GM19023 (cell line): ENCODE data around the gene ADM2.

Source experiments
- ATAC-seq: cut with Tn5 transposase; IDR thresholded peaks from one replicate; pipeline ENCODE4 v1.9.1; 2021; ENCODE audit warnings: mild to moderate bottlenecking, moderate library complexity; ENCODE audit not compliant: unreplicated experiment

The ADM2 gene

DNA sequence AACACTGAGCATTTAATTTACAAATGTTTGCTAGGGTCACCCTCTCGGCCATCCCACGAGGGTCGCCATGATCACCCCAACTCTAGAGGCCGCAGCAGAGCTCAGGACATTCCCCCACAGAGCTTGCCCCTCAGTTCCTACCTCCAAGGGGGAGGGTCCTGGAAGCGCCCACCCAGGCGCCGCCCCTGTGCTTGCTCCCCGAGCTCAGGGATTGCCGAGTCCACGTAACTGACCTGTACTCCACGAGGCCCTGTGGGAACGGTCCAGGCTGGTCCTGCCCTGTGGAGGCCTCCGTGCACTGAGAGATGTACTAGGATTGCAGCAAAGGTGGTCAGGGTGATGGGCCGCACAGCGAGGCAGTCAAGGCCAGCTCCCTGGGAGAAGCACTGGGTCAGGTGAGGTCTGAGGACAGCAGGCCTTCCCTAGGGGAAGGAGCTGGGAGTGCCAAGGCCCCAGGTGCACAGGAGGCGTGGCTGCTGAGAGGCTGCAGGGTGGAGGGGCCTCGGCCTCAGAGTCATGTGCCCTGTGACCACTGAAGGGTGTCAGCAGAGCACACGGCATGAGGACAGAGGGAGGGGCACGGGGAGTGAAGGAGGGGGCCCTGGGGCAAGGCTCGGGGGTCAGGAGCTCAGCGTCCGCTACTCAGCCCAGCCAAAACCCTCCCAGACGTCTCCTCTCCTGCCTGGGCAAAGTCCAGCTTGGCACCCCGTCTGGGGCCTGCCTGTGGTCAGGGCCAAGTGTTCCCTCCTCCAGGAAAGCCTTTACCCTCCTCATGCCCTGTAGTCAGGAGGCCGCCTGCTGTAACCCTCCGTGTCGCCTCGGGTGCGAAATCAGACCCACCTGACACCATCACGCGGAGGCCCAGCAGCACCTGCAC lies 2.9 kb downstream of the ADM2 start:
- ATAC-seq = no peak

DNA sequence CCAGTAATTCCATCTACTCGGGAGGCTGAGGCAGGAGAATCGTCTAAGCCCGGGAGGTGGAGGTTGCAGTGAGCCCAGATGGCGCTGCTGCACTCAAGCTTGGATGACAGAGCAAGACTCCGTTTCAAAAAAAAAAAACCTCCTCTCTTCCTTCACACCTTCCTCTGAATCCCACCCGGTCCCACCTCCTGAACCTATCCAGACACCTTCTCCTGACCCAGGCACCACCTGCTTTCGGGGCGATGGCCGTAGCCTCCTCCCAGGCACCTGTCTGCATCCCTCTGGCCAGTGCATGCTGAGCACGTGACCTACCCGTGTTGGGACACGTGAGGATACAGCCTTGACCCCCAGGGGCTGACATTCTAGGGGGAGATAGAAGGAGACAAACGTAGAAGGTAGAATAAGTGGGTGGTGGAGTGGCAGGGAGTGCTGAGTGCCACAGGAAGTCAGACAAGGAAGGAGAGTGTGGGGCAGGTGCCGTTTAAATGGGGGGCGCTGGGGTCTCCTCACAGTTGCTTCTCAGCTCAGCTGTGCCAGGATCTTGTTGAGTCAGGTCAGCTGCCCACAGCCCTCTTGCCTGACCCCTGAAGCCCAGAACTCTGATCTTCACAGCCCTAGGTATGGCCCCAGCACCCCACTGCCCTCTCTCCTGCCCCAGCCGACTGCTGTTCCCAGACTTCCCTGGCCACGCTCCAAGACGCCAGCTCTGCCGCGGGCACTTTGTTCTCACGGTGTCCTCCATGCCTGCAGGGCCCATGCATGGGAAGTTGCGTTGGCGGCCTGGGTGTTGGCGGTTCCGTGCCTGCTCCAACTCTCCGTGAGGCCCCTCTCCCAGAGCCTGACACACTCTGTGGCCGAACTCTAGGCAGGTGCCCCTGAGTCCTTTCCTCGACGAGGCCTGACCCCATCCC lies 4.1 kb downstream of the ADM2 start:
- no peak for ATAC-seq

DNA sequence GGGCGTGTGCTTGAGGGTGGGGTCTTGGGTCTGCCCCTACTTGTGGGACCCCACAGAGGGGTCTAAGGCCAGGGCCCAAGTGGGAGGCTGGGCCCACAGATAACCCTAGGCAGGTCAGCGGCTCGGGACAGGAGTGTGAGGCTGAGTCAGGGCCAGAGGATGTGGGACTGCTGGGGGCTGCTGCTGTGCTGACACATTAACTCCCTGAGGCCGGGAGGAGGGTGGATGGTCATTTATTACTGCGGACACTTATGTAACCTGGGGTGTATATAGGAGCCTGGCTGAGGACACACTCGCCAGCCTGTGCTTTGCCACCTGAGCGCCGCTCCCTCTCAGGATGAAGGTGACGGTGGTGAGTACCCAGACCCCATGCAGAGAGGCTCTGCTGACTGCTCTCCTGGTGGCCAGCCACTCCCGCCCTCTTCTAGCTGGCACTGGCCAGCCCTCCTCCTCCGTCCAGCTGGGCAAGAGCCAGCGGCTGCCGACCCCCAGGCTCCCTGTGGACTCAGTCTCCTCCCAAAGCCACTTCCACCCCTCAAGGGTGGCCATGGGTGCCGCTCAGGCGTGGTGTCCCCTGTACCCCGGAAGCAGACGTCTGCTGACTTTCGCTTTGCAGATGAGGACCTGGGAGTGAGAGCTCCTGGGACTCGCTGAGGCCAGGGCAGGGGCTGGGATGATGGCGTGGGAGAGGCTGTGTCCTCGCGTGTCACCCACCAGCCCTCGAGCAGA lies 5.4 kb downstream of the ADM2 start, which contains the start of gene MIOX:
Gene MIOX (plus strand): TSS at position 299 of the 729 bp plus-strand sequence. CDS start 39 bp downstream, at position 338.
- no peak for ATAC-seq

DNA sequence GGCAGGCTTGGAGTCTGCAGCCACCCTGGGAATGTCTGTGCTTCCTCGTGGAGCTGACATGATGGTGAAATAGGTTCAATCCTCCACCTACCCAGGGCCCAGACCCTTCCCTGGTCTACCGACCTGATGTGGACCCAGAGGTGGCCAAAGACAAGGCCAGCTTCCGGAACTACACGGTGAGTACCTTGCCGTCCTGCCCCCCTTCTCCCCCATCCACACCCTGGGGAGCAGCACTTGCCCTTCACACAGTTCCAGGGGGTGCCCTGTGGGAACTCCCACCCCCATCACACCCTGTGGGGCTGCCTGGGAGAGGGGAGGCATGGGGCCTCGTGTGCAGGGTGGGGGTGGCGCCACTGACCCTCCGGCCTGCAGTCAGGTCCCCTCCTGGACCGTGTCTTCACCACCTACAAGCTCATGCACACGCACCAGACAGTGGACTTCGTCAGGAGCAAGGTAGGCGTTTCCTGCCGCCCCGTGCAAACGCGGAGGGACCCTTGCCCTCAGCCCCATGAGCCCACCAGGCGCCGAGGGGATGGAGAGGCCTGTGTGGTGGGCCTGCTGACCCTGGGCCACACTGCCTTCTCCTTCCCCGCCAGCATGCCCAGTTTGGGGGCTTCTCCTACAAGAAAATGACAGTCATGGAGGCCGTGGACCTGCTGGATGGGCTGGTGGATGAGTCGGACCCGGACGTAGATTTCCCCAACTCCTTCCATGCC lies 6.1 kb downstream of the ADM2 start:
- ATAC-seq = no peak

DNA sequence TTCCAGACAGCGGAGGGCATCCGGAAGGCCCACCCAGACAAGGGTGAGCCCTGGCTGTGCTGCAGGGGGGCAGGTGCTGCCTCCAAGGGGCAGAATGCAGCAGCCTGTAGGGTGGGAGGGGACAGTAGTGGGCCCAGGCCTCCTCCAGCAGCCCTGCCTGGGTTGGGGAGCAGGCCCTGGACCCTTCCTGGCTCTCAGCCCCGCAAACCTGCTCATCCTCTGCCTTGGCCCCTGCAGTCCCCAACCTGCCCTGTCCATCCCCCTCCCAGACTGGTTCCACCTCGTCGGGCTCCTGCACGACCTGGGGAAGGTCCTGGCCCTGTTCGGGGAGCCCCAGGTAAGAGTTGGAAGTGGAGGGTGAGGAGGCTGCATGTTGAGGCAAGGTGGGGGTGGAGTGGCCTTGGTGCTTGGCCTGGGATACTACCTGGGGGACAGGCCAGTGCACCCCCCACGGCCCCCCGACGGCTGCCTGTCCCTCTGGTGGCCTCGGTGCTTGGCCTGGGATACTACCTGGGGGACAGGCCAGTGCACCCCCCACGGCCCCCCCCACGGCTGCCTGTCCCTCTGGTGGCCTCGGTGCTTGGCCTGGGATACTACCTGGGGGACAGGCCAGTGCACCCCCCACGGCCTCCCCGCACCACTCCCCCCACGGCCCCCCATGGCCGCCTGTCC lies 6.8 kb downstream of the ADM2 start:
- no peak for ATAC-seq

DNA sequence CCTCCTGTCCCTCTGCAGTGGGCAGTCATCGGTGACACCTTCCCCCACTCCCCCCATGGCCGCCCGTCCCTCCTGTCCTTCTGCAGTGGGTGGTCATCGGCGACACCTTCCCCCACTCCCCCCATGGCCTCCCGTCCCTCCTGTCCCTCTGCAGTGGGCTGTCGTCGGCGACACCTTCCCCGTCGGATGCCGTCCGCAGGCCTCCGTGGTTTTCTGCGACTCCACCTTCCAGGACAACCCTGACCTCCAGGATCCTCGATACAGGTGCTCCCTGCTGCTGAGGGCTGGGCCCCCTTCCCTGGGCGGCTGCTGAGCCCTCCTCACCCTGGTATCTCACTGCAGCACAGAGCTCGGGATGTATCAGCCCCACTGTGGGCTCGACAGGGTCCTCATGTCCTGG lies 7.5 kb downstream of the ADM2 start:
- no peak for ATAC-seq

DNA sequence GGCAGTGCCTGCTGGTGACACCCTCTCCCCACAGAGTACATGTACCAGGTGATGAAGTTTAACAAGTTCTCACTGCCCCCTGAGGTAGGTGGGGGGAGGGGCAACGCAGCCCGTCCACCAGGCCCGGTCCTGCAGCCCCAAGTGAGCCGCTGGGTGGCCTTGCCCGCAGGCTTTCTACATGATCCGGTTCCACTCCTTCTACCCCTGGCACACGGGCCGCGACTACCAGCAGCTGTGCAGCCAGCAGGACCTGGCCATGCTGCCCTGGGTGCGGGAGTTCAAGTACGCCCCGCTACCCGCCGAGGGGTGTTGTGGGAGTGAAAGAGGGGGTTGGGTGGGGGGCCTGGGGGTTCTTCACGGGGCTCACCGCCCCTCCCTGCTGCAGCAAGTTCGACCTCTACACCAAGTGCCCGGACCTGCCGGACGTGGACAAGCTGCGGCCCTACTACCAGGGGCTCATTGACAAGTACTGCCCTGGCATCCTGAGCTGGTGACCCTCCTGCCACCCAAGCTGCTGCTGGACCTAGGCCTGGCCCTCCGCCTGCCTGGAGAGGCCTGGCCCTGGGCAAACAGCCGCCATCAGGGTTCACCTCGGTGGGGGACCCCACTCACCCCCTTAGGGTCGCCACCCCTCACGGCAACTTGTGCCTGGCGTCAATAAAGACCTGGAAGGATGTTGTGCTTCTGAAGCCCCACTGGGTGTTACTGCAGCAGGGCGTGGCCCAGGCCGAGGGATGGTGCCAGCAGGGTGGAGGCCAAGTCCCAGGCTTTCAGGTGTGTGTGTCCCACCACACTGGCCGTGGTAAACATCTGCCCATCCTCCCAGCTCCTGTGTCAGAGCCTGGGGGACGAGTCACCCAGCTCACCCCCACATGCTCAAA lies 8.3 kb downstream of the ADM2 start:
- ATAC-seq = no peak

DNA sequence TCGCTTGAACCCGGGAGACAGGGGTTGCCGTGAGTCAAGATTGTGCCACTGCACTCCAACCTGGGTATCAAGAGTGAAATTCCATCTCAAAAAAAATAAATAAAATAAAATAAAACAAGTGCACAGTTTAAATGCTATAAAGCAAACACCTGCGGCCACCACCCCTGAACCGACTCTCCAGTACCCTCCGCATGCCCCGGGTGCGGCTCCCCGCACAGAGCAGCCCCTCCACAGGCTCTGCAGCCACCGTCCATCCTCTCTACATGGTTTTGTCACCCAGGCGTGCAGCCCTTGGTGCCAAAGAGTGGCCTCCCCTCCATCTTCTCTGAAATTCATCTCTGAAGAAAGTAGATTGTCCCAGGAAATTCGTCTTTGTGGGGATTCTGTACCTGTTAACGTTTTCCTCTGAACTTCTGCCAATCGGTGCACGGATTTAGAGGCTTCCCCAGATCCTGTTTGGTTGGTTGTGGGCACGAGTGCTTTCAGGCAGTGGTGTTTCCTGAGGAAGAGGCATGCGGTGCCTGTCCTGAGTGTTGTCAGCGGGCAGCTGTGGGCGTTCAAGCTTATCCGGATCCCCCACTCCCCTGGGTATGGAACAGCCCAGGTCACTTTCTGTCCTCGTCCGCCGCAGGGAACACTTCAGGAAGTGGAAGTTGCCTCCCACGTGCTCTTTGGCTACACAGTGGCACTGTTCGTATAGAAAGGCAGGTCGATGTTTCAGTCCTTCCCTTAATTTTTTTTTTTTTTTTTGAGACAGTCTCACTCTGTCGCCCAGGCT lies 9.4 kb downstream of the ADM2 start:
- no peak for ATAC-seq

DNA sequence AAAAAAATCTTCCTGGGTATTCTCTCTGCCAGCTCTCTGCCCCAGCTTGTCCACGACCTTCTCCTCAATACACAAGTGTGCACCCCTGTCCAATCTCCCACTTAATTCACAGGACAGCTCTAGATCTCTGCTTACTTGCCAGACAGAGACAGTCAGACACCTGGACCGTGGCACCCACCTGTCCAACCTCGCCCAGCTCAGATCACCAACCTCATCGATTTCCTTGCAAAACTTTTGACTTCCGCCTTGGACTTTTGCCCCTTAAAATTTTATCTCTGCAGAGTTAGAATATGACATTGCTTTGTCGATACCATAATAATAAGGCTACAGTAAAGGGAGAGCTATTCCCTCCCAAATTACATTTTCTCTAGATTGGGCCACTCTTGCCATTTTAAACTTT lies 15.8 kb downstream of the ADM2 start:
- ATAC-seq = no peak

DNA sequence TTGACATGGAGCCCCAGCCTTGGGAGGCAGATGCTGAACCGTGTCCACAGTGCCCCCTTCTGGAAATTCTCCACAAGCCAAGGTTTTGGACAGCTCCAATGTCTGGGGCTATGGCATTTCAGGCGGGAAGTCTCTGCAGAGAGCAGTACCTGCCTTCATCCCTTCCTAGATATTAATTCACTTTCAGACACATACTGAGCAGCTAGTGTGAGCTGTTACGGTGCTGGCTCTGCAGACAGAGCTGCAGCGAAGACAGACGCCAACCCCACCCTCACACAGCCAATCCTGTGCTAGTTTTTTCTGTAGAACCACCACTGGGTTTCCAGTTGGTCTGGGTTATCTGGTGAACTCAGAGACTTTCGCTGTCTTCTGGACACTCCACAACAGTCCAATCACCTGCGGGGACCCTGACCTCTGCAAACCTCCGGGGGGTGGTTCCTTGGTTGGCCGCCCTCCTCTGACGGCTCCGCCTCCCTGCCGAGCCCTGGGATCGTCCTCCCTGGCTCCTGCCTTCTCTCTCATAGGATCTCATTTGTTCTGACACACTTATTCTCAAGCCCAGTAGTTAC lies 17.1 kb downstream of the ADM2 start:
- ATAC-seq = no peak

DNA sequence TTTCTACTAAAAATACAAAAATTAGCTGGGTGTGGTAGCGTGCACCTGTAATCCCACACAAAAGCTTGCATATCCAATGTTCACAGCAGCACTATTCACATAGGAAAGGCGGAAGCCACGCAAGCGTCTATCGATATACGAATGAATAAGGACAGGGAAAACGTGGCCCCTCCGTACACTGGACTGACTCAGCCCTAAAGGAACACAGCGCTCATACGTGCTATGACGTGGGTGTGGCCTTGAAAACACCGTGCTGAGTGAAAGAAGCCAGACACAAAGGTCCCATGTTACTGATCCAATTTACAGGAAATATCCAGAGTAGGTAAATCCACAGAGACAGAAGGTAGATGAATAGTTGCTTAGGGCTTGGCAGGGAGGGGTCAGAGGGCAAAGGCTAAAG lies 19.1 kb downstream of the ADM2 start:
- no peak for ATAC-seq

DNA sequence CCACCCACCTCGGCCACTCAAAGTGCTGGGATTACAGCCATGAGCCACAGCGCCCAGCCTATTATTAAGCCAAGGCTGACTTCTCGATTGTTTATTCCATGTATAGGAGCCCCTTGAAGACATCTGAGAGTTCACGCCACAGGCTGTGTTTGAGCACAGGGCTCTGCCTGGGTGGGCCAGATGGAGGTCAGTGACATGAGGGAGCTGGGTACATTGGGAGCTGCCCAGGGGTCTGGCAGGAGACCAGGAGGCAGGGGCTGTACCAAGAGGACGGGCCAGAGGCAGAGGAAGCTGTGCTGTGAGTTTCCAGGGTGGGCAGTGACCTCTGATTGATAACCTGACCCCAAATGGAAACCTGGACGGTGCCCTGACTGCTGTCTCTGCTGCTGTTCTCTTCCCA lies 20.8 kb downstream of the ADM2 start:
- no peak for ATAC-seq

DNA sequence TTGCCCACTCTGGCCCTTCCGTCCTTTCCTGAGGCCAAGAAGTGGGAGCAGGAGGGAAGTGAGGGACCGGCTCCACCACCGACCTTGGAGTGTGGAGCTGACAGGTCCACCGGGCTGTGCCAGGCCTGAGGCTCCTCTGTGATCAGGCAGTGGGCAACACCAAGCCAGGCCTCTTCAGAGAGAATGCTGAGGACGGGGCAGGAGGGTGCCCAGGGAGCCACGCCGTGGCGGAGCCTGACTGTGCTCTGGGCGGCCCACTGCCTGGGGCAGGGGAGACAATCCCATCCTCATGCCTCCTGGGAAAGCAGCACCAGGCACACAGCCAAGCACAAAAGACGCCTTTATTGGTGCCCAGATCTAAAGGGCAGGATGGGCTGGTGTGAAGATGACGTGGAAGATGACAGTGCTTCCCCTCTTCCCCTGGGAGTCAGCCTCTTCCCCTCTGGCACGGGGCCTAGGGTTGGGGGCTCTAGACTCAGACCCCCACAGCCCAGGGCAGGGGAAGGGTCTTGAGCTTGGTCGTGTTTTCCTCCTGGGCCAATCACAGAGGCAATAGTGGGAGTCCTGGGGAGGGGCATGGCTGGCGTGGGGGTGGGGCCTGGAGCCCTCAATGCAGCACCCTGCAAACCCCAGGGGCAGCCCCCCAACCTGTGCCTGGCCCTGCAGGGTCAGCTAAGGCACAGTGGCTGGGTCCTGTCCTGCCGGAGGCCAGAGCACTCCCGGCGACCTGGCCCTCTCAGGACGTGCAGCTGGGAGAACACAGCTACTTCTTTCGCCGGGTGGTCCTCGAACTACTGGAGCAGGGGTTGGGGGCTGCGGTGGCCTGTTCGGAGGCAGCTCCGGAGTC lies 21.5 kb downstream of the ADM2 start:
- no peak for ATAC-seq

DNA sequence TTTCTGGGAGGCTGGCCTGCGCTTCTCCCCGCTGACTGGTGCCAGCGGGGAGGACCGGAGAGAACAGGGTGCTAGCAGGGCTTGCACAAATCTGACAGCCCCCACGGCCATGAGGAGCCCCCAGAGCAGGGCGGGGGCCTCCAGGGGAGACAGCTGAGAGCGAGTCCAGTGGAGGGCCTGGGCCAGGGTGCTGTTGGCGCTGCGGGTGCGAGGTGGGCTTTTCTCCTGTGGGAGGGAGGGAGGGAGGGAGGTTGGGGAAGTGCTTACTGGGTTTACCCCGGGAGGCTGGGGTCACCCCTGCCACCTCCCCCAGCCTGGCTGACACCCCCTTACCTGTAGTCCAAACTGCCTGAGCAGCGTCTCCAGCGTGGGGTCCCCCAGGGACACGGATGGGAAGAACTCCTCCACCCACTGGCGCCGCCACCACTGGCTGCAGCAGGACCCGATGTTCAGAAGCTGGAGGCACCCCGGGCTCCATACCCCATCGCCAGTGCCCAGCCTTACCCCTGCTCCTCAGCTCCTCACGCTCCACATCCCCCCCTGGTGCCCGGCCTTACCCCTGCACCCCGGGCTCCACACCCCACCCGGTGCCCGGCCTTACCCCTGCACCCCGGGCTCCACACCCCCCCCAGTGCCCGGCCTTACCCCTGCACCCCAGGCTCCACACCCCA lies 22.3 kb downstream of the ADM2 start:
- no peak for ATAC-seq

DNA sequence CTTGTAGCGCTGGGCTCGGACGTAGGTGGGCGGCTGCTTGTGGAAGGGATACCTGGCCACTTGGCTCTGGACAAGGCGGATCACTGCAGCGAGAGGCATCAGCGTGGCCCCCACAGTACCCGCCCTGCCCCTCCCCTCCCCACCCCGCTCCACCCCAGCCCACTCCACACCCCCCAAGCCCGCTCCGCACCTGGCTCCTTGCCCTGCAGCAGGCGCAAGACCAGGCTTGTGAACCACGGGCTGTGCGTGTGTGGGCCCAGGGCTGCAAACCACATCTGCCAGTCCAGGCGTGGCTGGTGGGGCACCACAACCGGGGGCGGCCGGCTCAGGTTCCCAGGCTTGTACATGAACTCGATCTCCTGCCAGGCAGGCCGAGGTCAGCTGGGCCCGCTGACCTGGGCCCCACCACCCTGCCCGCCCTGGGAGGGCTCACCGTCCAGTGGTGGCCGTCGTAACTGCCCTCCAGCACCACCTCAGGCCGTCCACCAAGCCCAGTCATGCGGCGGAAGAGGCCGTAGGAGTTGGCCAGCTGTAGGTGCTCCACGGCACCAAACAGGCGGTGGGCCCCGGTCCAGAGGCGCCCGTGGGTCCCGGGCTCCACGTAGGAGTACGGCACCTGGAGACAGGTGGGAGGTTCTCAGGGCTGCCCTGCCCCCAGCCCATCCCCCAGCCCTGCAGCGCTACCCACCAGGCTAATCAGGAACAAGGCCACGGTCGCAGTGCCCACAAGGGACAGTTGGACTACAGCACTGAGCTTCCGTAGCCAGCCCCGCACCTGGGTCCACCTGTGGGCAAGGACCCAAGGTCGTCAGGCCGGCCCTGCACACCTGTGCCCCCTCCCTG lies 23.2 kb downstream of the ADM2 start:
- ATAC-seq = no peak
